GM12891 (cell line): ENCODE measurements around the gene MZB1.

Experiments
- POLR2A ChIP-seq: IDR thresholded peaks from 2 replicates; pipeline ENCODE4 v1.6.1; 2011; ENCODE audit warnings: low read depth, low read length, control low read depth
- POLR2AphosphoS5 ChIP-seq: IDR thresholded peaks from 2 replicates; pipeline ENCODE4 v1.6.1; 2011; ENCODE audit warnings: low read depth, low read length, control low read depth
- POU2F2 ChIP-seq: IDR thresholded peaks from 2 replicates; pipeline ENCODE4 v1.6.1; 2011; ENCODE audit warnings: low read depth, mild to moderate bottlenecking, control low read depth, low read length, moderate library complexity
- SPI1 ChIP-seq: IDR thresholded peaks from 2 replicates; pipeline ENCODE4 v1.6.1; 2011; ENCODE audit warnings: low read depth, low read length, control low read depth

DNA sequence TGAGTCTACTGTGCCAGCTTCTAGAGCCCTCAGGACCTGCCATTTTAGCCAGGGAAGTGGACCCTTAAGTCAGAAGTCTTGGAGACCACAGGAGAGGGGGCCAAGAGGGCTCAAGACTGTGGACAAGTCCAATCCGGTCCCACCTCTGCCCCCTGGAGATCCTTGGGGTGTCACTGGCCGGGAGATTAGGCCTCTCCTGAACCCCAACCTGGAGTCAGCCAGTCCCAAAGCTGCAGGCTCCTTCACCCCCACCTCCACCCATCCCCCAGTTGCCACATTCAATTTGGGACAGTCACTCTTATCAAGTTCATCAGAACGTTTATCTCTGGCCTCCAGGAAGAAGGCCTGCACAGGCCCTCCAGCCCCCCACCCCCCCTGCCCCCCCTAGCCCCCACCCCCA is 6.9 kb downstream of the MZB1 start:
- no peak for TF ChIP-seq POLR2A
- no peak for TF ChIP-seq POLR2AphosphoS5
- TF ChIP-seq SPI1: no peak
- TF ChIP-seq POU2F2: no peak
